Thyroid gland (tissue), 4 donors: ENCODE measurements around the gene SLC43A2. TPM values are rescaled to one million over a fixed set of nuclear protein-coding genes. Genes with fewer than 3 reads are reported as not detected.

Source experiments
- DNase-seq, 2 donors: peaks; one replicate each; pipeline ENCODE4 v3.0.0-alpha.2; 2019
- H3K27ac ChIP-seq, 3 donors: fragments of 200-600 bp; sonication (generic); 1 replicate in 2 of 3; 2 replicates in 1 of 3; pipeline ENCODE4 v1.5.1; 2016 to 2019; ENCODE audit warnings: mild to moderate bottlenecking in 1 of 3, moderate library complexity in 1 of 3
- H3K27me3 ChIP-seq: fragments of 200-600 bp; sonication (generic); one replicate; pipeline ENCODE4 v1.5.1; 2019
- H3K36me3 ChIP-seq, 2 donors: fragments of 200-600 bp; sonication (generic); one replicate each; pipeline ENCODE4 v1.5.1; 2016 to 2019
- H3K4me1 ChIP-seq, 2 donors: fragments of 200-600 bp; sonication (generic); one replicate each; pipeline ENCODE4 v1.5.1; 2017 to 2019
- H3K4me3 ChIP-seq, 3 donors: fragments of 200-600 bp; sonication (generic); replicated peaks in 1 of 3; 1 replicate in 2 of 3; 2 replicates in 1 of 3; pipeline ENCODE4 v1.5.1; 2016; ENCODE audit warnings: mild to moderate bottlenecking in 1 of 3
- H3K9me3 ChIP-seq: fragments of 200-600 bp; sonication (generic); one replicate; pipeline ENCODE4 v1.5.1; 2017
- CTCF ChIP-seq, 6 experiments: fragments of 200-600 bp in 3 of 6; fragments of 450-650 bp in 3 of 6; sonication (generic) in 3 of 6; IDR thresholded peaks; one replicate each; pipeline ENCODE4 v1.5.1; 2016 to 2019; ENCODE audit warnings: antibody characterized with exemption in 6 of 6, mild to moderate bottlenecking in 2 of 6, inconsistent platforms in 1 of 6, moderate library complexity in 1 of 6
- POLR2A ChIP-seq, 2 donors: fragments of 450-650 bp; IDR thresholded peaks; one replicate each; pipeline ENCODE4 v1.6.1; 2017; ENCODE audit warnings: antibody characterized with exemption in 2 of 2, mild to moderate bottlenecking in 2 of 2, moderate library complexity in 1 of 2
- WGBS, 2 donors: methylation state at CpG; one replicate each; pipeline ENCODE4 v1.1.5; 2017; 5-methylcytosine and 5-hydroxymethylcytosine counted together
- intact Hi-C: fragments of 100-400 bp; cut with DNase I; formaldehyde crosslinking; loops from one replicate; pipeline ENCODE4 v1.15.1; 2023
- total RNA-seq, 4 donors: library from RNA; depleted of rRNA; stranded (reverse); fragments of >200 nt; gene quantifications; one replicate each; pipeline ENCODE4 v1.2.3, GENCODE V29; 2016

SLC43A2 gene
- total RNA-seq, 4 donors from 2014 or later, result 17.5 to 28.2 (median 23.9) TPM

- peaks cover 0 to 20% of the 10 kb centered on the region in 2 donors for H3K4me1 ChIP-seq
- H3K9me3 ChIP-seq, result no peaks in the 10 kb centered on the region
- intact Hi-C loops, result no loop called here
- no peak for DNase-seq
- H3K36me3 ChIP-seq, result peaks cover 4 to 15% of the 10 kb centered on the region in 2 donors
- no peak overlapping the region for H3K27ac ChIP-seq
- WGBS, 2 donors, result 89% methylated on average over 14 to 19 of the region's 38 CpGs
- TF ChIP-seq POLR2A (IDR thresholded peaks at IDR 0.05), result no peak
- TF ChIP-seq CTCF (IDR thresholded peaks at IDR 0.05), result no peak
- no peak overlapping the region for H3K4me3 ChIP-seq
- no peaks in the 10 kb centered on the region for H3K27me3 ChIP-seq
Observed at GRCh38 chr17:1590747-1591473, 37.7 kb downstream of the SLC43A2 start.

- WGBS, 2 donors, result 40 to 79% methylated on average over 7 to 15 of the region's 19 CpGs
- intact Hi-C loops, result no loop called here
- H3K27ac ChIP-seq, result peak overlapping the region in 1 of 3 donors; percentile 41
- DNase-seq, result peak; percentile 25 to 38
- no peaks in the 10 kb centered on the region for H3K27me3 ChIP-seq
- H3K9me3 ChIP-seq, result no peaks in the 10 kb centered on the region
- TF ChIP-seq POLR2A (IDR thresholded peaks at IDR 0.05) (no peak), CTCF (IDR thresholded peaks at IDR 0.05) (no peak)
- H3K4me1 ChIP-seq, result peaks cover 0 to 20% of the 10 kb centered on the region in 2 donors
- H3K36me3 ChIP-seq, result peaks cover 4 to 15% of the 10 kb centered on the region in 2 donors
- no peak overlapping the region for H3K4me3 ChIP-seq
Observed at GRCh38 chr17:1590029-1590746, 38.4 kb downstream of the SLC43A2 start.

- no peak overlapping the region for H3K27ac ChIP-seq
- H3K36me3 ChIP-seq, result peaks cover 6 to 15% of the 10 kb centered on the region in 2 donors
- TF ChIP-seq CTCF (IDR thresholded peaks at IDR 0.05), result no peak
- no peak for TF ChIP-seq POLR2A (IDR thresholded peaks at IDR 0.05)
- intact Hi-C loops, result no loop called here
- H3K4me3 ChIP-seq, result no peak overlapping the region
- no peak for DNase-seq
- H3K4me1 ChIP-seq, result peaks cover 0 to 20% of the 10 kb centered on the region in 2 donors
- 89 to 95% methylated on average over 21 to 33 of the region's 33 CpGs for WGBS, 2 donors
- H3K9me3 ChIP-seq, result no peaks in the 10 kb centered on the region
- H3K27me3 ChIP-seq, result no peaks in the 10 kb centered on the region
Observed at GRCh38 chr17:1588821-1589585, 39.6 kb downstream of the SLC43A2 start.

GRCh38 chr17:1584167-1584566, 44.5 kb downstream of the SLC43A2 start:
- H3K9me3 ChIP-seq, result no peaks in the 10 kb centered on the region
- H3K36me3 ChIP-seq, result peaks cover 0 to 2% of the 10 kb centered on the region in 2 donors
- no peaks in the 10 kb centered on the region for H3K27me3 ChIP-seq
- DNase-seq, result no peak
- intact Hi-C loops, result no loop called here
- peaks cover 18 to 20% of the 10 kb centered on the region in 2 donors for H3K4me1 ChIP-seq
- WGBS, 2 donors, result 97 to 99% methylated on average over 9 to 14 of the region's 14 CpGs
- H3K4me3 ChIP-seq, result no peak overlapping the region
- no peak overlapping the region for H3K27ac ChIP-seq
- no peak for TF ChIP-seq CTCF (IDR thresholded peaks at IDR 0.05)
- TF ChIP-seq POLR2A (IDR thresholded peaks at IDR 0.05), result no peak
